NCI-H82 treated with DMSO at 0.1 percent for 48 hours (cell line): ENCODE results near the gene PARP4.
"Not testable (repeated sequence)": the region's sequence is repeated elsewhere in the genome, so short reads cannot be mapped to it uniquely, and the experiment has no call there.

Source experiments
- DNase-seq: peaks from one replicate; lab custom pipeline; 2025; ENCODE audit not compliant: unreplicated experiment; lab: John Stamatoyannopoulos, UW

The PARP4 gene

DNA sequence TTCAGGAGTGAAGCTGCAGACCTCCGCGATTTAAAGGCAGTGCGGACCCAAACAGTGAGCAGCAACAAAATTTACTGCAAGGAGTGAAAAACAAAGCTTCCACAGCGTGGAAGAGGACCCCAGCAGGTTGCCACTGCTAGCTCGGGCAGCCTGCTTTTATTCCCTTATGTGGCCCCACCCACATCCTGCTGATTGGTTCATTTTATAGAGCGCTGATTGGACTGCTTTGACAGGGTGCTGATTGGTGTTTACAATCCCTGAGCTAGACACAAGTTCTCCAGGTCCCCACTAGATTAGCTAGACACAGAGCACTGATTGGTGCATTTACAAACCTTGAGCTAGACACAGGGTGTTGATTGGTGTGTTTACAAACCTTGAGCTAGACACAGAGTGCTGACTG lies 6.3 kb downstream of the PARP4 start:
- DNase-seq, result not testable (repeated sequence)

DNA sequence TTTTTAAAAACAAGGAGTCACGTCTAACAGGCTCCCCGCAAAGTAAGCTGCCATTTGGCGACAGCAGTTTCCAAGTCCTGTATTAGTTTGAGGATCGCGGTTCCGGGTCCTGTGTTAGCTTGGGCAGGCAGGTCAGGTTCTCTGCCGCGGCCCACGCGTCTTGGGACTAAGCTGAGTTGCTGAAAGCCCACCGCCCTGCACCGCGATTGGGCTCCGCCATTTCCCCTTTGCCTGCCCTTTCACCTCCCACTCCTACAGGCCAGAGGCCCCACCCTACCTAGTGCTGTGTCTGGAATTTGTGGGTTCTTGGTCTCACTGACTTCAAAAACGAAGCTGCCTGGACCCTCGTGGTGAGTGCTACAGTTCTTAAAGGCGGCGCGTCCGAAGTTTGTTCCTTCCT lies 6.8 kb downstream of the PARP4 start:
- no peak for DNase-seq

DNA sequence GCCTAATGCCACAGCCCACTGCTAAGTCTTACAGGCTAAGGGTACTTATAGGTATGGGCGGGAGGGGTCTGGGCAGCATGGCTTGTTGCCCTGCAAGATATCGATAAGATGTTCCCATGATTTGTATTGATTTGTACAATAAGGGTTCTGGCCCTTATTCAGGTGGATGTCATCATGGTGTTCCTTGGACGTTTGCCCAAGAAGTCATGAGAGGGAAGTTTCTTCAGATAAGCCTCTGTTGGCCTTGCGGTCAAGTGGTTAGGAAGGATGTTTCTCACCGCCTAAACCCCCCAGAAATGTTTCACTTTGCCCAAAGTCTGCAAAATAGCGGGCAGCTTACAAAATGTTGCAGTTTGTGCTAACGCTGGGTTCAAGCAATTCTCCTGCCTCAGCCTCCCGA lies 7.3 kb downstream of the PARP4 start:
- no peak for DNase-seq

DNA sequence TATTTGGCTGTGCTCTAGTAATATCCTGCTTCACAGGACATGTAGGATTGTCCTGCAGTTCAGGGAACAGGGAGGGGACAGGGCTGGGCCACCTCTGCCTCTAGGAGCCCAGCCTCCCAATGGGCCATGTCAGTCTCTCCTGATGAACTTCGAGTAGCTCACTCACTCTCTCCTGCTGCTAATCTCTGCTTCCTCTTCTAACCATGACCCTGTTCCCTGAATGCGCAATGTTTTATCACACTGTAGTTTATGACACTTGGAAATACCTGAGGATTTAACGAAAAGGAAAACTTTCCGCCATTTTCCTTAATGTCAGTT lies 9.2 kb downstream of the PARP4 start:
- DNase-seq, result no peak

DNA sequence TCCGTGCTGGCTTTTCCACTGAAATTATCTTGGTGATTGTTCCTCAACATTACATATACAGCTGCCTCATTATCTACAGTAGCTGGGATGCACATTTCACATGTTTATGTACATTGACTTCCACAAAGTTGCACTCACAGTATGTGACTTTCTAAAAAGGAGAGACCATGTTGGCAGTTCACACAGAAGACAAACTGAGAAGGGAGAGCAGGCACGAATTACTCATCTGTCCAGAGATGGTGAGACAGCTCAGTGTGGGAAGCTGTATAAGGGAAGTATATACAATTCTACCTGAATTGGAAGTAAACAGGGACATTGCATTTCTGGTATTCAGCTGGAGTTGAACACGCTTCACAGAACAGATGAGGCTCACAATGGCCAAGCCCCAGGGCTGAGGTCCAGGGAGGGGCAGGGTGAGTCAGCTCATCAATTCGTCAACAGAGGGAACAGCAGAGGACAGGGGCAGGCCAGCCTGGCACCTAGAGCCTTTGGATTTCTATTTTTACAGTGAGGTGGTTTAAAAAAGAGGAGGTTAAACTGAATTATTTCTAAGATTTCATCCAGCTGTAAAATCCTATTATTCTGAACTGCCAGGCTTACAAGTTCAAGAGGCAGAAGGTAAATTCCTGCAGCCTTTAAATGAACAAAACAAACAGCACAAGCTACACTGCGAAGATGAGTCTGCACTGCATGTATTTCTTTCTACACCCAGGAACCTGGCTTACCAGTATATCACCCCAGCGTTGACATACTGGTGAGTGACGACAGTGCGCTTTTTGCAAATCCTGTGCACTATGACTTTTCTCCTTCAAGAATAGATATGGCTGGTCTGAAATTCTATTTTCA lies 9.8 kb downstream of the PARP4 start:
- no peak for DNase-seq

DNA sequence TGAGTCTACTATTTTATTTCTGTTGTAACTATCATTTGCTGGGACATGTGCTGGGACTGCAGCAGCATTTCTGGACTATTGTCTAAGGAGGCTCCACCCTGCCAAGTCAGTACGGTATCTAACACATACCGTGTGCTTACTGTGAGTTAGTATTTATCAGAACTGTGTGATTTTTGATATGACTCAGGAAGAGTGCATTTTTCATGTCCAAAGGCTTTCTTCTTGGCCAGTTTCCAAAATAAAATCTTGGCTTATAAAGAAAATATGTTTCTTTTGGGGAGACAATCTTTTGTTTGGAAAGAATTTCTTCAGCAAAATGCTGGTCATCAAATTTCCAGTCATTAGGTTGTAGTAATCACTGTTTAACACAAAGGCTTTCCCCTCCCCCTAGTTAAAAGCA lies 11.6 kb downstream of the PARP4 start:
- no peak for DNase-seq

DNA sequence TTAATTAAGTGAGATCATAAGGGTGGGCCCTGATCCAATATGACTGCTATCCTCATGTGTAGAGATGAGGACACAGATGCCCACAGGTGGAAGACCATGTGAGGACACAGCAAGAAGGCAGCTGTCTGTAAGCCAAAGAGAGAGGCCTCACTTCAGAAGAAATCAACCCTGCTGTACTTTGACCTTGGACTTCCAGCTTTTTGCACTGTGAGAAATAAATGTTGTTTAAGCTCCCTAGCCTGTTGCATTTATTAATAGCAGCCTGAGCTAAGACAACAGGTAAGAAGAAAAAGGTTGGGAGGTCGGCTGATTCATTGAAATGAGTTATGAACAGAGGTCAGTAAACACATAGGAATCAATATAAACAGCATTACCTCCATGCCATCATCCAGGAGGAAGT lies 14.8 kb downstream of the PARP4 start:
- DNase-seq, result no peak

DNA sequence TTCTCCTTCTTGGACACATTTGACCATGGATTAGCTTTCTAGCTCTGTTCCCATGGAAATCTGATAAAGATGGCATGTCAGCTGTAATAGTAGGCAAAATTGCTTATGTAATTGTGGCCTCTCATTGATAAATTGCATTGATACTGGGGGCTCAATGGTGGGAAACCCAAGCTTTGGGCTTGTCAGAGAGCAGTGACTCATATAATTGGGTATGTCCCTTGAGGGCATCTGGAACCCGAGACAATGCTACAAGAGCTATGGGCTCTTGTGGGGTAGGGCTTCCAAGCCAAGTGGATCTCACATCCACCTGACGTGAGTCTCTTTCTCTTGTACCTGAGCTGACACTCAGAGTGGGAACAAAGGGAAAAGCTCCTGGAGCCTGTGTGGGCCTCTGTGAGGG lies 16.3 kb downstream of the PARP4 start:
- DNase-seq, result not testable (repeated sequence)

DNA sequence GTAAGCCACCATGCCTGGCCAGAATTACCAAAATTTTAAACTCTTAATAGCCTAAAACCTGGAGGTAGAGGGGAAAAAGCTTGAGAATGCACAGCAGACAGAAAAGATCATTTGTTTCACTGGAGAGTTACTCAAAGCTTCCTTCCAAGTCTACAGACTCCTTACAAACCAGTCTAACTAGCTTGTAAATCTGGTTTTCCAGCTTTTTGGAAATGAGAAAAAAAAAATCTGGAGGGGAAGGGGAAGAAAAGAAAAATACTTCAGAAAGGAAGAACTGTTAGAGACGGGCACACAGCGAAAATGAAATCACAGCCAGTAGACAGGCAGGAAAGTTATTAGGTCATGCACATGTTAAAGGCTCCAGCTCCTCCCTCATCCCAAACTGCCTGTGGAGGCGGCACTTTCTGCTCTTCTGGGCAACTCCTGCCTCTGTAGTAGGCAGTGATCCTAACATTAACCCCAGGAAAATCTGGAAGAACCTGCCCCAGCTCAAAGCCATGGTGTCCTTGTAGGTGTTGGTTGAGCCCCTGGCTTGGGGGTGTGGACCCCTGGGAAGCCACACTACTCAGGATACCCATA lies 17.3 kb downstream of the PARP4 start:
- DNase-seq, result no peak

DNA sequence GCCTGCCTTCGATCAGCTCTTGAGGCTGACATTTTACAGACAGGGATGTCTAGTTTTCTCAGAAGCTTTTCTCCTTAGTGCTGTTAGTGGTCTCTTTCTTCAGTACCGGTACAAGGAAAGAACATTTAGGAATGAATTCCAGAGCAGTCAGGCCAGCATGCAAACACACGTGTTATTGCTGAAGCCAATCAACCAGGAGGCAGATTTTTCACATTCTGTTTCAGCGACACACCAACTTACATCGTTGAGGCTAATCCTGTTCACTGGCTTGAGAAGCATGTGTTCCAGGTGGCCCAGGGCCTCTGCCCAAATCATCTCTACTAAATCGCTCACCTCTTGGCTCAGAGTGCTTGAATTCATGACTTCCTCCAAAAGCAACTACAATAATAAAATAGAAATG lies 19.2 kb downstream of the PARP4 start:
- no peak for DNase-seq

DNA sequence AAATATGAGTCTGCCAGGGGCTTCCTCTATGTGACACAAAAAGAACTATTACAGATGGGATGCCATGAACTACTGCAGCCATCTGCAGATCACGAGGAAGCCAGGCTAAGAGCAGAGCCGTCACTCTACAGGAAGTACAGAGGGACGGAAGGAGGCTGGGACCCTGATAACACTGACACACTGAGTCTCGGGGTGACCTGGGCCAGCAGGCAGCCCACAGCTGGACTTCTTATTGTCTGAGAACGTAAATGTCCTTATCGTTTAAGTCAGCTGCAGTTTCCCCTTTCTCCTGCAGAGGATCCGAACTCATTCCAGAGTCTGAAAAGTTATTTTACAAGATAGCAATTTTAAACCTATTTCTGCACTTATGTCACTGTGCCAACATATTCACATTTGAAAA lies 20.7 kb downstream of the PARP4 start:
- no peak for DNase-seq

DNA sequence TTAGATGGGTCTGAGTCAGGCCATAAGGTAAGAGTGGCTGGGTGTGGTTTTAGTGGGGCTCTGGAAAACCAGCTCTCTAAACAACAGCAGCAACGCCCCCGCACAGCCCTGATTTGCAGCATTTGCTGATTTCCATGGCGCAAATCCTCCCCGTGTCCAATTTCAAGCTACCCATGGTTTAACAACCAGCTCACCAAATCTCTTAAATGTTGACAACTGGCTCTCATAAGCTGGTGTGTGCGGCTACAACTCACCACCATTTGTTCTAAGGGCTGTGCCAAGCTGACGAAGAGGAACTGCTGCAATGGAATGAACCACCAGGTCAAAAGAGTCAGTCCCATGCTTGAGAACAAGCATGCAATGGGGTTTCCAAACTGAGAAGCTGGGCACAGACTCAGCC lies 22.9 kb downstream of the PARP4 start:
- no peak for DNase-seq

DNA sequence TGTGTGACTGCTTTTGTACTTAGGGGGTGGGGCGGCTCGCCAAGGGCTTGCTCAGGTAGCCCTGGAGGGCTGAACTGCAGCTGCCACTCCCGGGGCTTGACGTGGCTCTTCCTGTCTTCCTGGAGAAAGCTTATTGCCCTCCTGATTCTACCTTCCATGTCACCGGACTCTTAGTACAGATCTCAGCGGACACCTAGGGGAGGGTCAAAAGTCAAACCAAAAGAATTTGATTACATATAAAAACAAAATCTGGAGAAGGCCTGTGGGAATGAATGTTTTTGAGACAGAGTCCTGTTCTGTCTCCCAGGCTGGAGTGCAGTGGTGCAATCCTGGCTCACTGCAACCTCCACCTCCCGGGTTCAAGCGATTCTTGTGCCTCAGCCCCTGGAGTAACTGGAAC lies 24.5 kb downstream of the PARP4 start:
- DNase-seq, result not testable (repeated sequence)

DNA sequence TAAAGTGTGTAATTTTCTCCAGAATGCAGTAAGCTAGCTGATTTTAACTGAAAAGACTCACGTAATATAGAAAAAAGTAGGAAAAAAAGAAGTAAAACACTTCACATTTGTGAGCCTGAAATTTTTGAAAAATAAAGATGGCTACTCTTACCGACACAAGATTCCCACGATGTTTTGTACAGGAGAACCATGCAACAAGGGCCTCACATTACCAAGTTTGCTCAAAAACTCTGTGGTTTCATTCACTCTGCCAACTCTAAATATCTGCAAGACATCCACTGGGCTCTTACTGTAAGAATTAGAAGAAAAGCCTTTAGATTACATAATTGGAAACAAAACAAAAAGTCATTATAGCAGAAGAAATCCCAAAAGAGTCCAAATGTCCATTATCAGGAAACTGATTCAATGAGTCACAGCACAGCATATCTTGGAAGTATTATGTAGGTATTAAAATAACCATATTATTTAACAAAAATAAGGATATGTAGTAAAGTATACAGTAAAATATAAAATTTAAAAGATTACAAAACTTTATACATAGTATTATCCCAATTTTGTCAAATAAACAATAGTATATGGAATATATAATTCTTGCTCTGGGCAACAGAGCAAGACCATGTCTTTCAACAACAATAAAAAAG lies 26.4 kb downstream of the PARP4 start:
- DNase-seq, result not testable (repeated sequence)

DNA sequence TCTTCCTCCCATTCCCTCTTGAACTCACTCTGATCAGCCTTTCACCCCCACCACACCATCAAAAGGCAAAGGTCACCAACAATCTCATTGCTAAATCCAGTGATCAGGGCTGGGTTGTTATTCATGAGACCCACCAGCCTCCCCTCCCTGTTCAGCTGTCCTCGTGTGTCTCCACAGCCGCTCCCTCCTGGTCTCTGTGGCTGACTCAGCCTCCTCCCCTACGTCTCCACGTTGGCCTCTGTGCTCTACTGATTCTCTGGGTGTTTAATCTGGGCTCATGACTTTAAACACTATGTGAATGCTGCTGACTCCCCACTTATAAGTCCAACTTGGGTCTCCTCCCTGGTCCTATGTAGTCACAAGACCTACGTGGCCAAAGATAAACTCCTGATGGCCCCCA lies 38.9 kb downstream of the PARP4 start:
- DNase-seq, result no peak

DNA sequence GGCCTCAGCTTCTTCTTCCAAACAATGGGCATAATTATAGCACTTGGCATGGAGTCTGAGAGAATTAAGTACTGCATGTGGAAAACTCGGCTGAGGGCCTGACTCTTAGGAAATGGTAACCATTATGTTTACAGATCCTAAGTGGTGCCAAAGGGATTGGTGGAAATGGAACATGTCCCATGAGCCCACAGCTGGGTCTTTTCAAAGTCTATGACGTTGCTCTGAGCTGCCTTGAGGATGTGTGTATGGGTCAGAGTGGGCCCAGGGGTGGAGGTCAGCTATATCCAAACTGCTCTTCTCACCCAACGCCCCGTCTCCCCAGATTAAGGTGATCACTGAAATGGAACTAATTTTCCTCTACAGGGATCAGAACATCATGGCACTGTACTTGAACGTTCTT lies 40.4 kb downstream of the PARP4 start:
- DNase-seq, result not testable (repeated sequence)

DNA sequence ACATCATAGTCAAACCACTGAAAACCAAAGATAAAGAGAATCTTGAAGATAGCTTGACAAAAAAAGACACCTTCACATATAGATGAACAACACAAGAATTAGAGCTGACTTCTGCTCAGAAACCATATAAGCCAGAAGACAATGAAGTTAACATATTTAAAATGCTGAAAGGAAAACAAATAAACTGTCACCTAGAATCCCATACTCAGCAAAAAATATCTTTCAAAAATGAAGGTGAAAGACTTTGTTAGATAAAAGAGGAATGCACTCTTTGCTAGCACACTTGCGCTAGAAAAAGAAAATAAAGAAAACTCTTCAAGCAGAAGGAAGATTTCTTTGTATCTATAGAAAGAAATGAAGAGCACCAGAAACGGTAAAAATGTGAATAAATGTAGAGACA lies 49.5 kb downstream of the PARP4 start:
- no peak for DNase-seq

DNA sequence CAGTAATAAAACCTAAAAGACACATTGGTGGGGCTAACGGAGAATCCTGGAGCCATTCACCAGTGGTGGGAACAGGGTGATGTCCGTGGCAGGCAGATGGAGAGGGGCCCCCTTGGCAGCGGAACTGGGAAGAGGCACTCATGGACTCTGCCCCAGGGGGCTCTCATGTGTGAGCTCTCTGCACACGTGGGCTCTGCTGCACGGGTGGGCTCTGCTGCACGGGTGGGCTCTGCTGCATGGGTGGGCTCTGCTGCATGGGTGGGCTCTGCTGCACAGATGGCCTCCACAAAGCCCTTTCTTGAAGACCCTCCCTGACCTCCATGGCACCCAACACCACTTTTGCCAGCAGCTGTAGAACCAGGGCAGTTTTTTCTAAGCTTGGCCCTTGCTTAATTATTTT lies 52.3 kb downstream of the PARP4 start:
- no peak for DNase-seq

DNA sequence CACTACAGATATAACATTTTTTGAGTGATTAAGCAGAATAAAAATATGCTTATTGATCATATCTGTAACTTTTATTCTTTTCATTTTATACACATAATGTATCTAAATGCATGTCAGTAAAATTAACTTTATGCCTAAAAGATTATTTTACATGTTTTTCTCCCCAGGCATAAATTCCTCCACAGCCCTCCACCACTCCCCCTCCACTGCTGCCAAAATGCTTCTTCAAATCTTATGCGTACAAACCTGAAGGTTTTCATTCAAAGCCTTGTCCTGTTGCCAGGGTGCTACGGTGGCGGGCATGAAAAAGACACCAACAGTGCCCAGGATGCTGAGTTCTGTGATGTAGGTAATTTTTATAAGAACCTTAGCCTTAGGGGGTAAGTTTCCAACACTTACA lies 52.9 kb downstream of the PARP4 start:
- DNase-seq, result no peak

DNA sequence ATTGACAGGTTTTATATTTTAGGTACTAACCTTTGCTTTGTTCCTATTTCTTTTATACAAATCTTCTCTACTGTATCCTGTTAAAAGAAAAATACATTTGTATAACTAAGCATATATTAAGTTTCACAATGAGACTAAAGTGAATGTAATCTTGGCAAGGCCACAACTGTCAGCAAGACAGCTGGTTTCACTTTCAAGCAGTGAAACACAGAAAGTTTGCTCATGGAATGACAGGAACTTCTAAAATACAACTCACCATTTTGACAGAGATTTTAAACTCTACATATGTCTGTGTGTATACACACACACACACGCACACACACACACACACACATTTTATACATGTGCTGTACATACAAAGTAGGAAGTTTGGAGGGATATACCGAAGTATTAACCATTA lies 53.3 kb downstream of the PARP4 start:
- DNase-seq, result no peak

DNA sequence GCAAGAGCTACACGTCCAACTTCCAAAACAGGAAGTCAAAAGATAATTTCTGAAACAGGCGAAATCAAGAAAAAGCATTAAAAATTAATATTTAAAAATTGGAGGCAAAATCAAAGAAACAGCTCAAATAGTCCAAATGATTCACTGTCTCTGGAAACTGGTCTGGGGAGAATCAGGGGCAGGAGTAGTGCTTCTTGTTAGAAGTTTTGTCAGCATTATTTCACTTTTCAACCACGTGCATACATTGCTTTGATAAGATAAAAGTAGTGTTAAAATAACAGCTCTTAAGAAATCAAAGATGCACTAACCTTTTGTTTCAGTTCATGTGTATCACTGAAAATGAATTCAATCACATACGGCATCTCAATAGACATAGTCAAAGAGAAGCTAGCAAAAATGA lies 53.8 kb downstream of the PARP4 start:
- no peak for DNase-seq

DNA sequence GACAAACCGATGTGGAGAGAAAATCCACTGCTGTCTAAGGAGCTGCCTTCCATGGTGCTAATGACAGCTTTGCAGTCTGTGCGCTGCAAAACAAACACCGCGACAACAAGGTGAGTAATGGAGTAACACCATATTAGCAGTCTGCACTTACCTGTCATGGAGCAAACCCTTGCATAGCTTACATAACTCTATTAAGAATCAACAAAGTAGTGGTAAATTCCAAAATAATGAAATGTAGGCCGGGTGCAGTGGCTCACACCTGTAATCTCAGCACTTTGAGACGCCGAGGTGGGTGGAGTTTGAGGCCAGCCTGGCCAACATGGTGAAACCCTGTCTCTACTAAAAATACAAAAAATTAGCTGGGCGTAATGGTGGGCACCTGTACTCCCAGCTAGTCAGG lies 56.2 kb downstream of the PARP4 start:
- DNase-seq, result no peak

DNA sequence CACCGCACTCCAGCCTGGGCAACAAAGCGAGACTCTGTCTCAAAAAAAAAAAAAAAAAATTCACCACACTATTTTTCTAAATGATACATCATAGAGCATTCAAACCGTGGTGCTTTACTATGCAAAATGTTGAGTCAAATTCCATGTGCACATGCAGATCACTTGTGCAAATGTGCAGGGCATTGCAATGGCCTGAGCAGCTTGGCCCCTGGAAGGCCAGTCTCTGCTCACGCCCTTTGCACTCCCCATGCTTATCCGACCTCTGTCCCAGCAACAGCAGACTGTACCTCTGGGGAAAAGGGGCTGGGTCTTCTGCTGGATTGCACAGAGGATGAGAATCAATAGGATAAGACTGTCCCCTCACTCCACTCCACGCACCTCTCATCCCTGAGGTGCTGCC lies 58.5 kb downstream of the PARP4 start:
- DNase-seq, result no peak
